HUDEP-2 (cell line): ENCODE measurements around the gene SLC22A31.

Experiments
- DNase-seq, 76 experiments: peaks; one replicate each; lab custom pipeline; 2025; ENCODE audit not compliant: unreplicated experiment in 76 of 76; lab: John Stamatoyannopoulos, UW

SLC22A31 gene

DNA sequence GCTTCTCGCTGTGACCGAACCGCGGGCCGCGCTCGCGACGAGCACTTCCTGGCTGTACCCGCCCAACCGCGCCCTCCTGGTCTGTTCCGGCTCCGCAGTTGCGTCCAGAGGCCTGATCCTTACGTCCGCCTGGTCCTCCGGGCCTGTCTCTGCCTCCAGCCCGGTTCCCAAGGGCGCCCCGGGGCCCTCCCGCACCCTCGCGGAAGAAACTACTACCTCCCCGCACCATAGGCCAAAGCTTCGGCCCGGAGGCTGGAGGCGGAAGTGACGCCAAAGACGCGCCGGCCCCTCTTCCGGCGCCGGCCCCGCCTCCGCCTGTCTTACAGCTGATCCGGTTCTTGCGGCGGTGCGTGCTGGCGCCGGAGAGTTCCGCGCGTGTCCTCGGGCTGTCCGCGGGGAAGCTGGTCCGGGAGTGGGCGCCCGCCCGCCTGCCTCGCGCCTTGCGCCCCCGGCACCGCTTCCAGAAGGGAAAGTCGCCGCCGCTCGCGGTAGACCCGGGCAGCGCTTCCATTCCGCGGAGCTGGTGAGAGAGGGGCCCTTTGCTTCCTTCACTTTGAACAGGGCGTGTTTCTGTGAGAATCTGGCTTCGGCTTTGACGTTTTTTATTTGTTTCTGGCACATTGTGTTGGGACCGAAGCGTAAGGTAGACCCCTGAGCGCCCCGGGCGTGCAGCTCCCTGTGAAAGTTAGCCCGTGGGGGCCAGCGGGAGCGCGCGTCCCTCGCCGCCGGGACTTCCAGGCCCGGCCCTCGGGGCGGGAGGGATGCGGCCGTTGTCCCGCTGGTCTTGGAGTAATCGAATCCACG, 17.3 kb upstream of the SLC22A31 start, which contains the start of gene ZNF778:
Gene ZNF778, plus strand, starts transcription at position 316 of the 804 bp plus-strand sequence. CDS start 3,425 bp downstream, outside the sequence.
- peak in 71 of 76 experiments; percentile 1 to 78 (median 59) for DNase-seq

DNA sequence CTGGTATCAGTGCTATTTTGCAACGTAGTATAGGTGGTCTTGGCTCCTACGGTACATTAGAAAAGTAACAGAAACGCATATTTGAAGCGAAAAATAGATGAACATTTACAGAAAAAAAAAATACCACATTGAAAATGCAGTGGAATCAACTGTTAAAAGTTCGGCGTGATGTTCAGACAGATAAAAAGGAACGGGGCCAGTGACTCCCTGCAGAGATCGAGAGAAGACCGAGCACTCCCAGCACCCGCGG, 16.7 kb upstream of the SLC22A31 start:
- no peak for DNase-seq

DNA sequence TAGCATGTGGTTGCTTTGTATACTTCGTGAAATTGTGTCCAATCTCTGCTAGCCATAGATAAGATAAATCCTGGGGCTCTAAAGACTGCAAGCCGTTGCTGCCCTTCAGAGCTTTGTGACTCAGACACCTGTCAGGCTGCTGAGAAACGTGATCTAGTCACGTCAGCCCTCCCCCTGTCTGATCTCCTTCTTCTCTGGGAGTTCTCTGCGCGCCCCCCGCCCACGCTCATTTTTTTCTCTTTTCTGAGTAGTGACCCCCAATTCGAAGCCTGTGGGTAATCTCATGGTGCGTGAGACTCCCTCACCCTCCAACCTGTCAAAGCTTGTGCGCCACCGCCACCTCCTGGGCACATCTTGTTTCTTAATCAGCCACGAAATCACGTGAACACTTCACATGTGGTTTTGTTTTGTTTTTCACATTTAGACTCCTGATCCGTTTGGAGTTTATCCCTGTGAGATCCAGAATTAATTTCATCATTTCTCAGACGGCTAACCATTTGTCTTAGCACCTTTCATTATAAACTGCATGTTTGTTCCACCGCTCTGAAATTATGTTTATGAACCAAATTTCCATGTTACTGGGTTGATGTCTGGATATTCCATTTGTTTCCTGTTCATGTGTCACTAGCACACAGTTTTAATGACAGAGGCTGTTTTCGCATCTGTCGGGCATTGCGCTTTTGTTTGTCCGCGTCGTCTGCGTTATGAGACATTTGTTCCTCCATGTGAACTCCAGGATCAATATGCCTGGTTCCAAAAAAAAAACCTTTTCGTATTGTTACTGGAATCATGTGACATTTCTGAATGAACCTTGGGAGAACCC, 16.2 kb upstream of the SLC22A31 start:
- DNase-seq, result peak in 67 of 76 experiments; percentile 5 to 82 (median 54)

DNA sequence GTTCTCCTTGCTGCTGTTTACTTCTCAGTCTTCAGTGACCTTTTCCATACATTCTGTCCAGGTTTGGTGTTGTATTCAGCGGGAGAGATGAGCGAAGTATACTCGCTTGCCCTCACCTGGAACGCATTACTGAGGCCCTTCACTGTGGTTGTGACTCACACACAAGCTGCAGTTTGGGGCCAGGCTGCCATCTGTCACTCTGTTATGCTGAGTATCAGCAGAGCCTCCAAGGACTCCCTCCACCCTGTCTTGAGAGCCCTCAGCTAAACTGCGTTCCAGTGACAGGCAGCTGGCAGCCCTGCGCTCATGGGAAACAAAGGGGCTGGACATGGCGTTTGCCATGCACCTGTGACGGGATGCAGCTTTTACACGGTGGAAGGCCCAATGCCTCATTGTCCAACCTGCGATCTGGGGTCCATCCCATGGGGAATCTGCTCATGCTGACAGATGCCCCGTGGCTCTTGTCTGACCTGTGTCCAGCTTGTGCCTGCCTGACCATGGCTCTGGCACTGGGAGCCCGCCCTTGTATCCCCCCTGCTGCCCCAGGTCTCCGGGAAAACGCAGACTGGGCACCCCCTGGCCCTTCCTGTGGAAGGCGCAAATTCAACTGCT, 10.7 kb upstream of the SLC22A31 start:
- DNase-seq, result no peak

DNA sequence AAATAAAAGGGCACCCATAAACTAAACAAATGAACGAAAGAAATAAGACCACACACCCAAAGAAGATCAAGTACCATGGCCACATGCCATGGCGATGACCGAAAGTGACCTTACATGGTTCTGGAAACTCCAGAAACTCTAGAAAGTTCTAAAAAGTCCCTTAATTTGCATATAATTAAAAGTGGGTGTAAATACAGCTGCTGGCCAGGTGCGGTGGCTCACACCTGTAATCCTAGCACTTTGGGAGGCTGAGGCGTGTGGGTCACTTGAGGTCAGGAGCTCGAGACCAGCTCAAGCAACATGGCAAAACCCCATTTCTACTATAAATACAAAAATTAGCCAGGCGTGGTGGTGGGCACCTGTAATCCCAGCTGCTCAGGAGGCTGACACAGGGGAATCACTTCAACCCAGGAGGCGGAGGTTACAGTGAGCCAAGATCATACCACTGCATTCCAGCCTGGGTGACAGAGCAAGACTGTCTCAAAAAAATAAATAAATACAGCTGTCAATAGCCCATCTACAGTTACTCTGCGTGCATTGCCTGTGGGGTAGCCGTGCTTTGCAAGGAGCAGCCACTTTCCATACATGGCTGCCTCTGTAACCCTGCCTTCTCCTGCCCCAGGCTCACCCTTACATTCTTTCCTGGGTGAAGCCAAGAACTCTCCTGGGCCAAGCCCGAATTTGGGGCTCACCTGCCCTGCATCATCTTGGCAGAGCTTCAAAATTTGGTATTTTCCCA, 10.0 kb upstream of the SLC22A31 start:
- no peak for DNase-seq

DNA sequence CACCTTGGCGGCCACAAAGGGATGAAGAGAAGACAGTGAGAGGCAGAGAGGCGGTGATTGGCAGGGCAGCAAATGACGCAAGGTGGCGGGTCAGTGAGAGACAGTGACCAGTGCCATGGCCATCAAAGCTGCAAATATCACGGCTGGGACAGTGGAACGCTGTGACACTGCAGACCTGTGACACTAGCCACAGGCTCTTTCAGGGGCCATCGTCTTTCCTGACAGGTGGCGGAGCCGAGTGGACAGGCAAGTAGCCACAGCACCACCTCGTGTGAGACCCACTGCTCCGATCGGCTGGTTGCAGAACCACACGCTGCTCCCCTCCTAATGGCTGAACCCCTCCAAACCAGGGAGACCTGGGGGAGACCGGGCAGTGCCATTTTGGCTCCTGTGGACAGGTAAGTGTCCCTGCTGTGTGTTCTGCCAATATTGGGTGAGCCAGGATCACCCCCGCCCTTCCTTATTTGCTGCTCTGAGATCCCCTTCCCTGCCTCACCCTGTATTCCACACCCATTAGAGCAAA, 9.2 kb upstream of the SLC22A31 start:
- DNase-seq, result no peak

DNA sequence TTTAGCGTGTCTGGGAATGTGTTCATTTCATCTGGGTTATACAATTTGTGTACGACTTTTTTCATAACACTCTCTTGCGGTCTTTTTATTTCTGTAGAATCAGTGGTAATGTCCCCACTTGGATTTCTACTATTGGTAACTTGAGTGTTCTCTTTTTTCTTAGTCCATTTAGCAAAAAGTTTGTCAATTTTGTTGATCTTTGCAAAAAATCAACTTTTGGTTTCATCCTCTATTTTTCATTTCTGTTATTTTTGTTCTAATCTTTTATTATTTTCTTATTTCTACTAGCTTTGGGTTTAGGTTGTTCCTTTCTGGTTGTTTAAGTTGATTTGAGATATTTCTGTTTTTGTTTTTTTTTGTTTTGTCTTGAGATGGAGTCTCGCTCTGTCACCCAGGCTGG, 7.7 kb upstream of the SLC22A31 start:
- no peak for DNase-seq

DNA sequence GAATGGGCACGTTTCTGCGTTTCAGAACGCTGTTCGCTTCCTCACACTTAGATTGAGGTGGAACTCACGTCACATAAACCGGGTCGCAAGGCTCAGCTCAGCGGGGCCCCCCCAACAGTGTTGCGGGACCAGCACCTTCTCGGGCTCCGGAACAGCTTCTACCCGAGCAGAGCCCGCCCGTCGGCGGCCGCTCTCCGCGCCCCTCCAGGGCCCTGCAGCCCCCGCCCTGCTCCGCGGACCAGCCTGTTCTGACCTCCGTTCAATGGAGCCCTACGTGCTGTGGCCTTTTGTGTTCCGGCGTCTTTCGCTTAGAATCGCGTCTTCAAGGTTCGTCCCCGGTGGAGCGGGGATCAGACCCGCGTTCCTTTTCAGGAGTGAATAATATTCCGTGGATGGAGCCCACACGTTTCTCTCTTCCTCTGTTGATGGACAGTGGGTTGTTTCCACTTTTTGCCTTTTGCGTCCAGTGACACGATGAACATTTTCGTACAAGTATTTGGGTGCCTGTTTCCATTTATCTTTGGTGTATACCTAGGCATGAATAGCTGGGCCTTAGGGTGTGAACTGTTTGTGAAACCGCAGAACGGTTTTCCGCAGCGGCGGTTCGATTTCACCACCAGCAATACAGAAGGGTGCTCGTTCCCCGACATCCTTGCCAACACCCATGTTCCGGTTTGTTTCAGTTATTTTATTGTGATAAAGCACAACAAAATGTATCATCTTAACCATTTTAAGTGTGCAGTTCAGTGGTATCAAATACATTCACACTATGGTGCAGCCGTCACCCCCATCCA, 2.3 kb upstream of the SLC22A31 start:
- DNase-seq, result no peak

DNA sequence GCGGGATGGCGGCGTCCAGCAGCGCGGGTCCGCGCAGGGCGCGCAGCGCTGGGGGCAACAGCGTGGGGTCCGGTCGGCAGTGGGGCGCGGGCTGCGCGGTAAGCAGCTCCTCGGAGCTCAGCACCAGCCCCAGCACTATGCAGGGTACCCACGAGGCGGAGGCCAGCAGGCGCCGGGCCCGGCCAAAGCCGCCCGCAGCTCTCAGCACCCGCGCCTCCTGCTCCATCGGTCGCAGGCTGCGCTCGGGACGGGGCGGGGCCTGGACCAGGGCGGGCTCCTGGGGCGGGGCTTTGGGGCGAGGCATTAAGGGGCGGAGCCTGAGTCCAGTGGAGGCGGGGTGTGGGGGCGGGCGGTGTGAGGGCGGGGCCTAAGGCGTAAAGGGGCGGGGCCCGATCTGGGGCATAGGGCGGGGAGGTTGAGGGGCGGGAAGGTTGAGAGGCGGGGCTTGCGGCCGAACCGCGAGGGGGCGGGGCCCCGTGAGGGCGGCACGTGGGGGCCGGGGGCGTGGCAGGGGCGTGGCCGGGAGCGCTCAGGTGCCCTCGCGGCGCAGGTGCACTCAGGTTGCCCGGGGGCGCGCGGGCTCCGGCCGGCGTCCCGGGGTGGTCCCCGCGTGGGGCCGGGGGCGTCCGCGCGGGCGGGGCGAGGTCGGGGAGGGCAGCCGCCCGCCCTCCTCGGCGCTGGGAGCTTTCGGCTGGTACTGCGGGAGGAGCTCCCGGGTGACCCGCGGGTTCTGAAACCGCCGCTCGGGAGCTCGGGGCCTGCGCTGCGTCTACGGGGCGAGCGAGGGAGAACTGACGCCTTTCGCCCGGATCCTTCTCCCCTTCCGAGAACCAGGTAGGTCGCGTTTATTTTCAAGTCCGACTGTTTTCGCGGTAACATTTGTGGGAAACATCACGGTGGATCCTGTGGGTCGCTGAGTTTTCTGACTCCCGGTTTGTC, 1.4 kb upstream of the SLC22A31 start:
- peak in 69 of 76 experiments; percentile 11 to 92 (median 72) for DNase-seq

DNA sequence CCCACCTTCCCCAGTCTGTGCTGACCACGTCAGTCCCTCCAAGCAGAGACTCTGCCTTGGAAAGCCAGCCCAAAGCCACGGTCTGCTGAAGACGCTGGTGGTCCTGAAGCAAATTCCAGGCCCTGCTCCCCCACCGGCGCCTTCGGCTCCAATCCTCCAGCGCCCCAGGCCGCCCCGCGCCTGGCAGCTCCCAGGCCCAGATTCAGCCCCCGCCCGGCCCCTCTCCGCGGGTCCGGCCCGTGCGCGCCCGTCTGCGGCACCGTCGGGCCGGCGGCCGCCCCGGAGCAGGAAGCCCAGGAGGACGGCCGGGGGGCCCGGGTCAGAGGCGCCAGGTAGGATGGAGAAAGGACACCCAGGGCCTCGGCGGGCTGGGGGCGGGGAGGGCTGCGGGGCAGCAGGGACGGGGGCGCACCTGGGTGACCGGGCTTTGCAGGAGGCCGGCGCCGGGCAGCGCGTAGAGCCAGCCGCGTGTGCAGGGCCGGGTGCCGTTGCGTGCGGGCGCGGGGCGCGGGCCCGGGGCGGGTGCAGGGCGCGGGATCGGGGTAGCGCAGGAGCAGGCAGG, 594 bp upstream of the SLC22A31 start:
- no peak for DNase-seq

DNA sequence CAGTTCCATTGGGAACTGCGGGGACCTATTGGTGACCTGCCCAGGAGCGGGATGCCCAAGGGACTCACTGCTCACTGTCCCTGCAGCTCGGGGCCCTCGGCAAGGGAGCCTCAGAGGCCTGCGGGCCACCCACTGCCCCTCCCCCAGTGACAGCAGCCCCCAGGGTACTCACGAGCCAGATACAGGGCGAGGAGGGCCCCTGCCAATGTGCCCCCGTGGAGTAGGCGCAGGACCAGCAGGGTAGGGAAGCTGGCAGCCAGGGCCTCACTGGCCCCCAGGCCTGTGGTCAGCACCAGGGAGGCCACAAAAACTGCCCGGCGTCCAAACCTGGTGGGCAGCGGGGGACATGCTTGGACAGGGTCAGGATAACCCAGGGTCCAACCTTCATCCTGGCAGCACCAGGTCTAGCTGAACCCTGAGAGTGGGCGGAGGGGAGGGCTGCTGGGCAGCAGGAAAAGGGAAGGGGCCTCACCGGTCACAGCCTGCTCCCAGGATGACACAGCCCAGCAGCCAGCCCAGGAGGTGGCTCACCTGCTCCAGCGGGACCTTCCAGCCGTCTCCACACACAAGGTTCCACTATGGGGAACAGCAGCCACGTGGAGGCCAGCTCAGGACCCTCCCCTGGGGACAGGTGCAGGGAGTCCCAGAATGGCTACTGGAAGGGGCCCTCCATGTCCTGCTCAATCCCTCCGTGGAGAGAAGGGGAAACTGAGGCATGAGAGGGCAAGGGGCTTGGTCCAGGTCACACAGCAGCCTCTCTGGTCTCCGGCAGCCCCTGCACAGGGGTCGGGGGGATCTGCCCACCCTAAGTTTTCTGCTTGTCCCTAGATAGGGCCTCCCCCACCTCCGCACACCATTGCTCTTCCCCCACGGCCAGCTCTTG, 855 bp downstream of the SLC22A31 start:
- no peak for DNase-seq

DNA sequence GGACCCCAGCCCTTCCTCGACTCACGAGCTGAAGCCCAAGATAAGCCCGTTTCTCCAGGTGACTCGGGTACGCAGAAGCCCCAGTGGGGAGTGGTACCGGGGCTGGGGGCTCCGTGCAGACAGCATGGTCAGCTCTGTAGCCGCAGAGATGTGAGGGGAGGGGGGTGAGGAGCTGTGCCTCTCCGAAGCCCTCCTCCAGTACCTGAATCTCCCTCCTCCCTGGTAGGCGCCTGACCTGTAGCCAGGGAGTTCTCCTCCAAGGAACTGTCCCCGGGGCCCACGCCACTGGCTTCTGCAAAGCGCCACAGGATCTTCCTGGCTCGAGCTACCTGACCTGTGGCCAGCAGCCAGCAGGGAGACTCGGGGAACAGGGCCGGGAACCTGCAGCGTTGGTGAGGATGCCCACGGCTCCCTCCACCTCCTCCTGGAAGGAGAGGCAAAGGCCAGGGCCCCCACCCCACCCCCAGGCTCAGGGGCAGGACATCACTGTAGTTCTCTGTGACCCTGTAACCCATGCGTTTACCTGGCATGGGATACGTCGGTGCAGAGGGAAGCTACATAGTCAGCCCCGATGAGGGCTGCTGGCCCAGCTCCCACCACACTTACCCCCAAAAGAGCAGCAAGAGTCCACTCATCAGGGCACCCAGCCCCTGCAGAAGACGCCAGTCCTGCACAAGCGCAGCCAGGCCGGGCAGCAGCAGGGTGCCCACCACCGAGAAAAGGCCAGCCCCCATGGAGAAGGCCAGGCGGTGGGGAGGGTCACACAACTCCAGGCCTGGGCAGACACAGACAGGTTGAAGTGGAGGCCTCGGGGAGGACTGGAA, 1.7 kb downstream of the SLC22A31 start:
- no peak for DNase-seq

DNA sequence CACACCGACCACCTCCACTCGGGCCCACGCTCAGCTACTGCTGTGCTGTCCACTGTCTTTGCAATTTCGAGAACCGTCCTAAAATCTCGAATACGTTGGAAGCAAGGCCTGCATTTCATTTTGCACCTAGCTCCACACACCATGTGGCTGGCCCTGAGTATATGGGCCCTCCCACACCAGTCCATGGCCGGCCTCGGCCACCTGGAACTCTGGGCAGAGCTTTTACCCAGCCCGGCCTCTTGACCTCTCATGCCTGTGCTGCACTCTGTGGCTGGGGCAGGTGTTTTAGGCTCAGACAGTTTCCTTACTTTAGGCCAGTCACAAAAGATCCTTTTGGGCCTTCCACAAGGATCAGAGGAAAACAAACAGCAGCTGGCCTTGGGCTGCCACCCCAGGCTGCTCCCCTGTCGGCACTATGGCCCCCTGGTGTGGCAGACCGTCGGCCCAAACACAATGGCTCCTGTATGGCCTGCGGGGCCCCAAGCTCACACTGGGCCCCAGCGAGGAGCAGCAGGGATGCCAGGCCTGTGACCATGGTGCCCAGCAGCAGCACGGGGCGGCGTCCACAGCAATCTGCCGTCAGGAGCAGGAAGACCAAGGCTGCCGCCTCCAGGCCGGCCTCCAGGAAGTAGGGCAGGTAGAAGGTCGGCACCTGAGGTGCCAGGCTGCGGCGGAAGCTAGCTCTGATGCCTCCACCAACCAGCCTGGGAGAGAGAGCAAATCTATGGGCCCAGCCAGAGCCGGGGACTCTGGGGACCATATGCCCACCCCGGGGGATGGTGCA, 2.5 kb downstream of the SLC22A31 start:
- DNase-seq, result no peak

DNA sequence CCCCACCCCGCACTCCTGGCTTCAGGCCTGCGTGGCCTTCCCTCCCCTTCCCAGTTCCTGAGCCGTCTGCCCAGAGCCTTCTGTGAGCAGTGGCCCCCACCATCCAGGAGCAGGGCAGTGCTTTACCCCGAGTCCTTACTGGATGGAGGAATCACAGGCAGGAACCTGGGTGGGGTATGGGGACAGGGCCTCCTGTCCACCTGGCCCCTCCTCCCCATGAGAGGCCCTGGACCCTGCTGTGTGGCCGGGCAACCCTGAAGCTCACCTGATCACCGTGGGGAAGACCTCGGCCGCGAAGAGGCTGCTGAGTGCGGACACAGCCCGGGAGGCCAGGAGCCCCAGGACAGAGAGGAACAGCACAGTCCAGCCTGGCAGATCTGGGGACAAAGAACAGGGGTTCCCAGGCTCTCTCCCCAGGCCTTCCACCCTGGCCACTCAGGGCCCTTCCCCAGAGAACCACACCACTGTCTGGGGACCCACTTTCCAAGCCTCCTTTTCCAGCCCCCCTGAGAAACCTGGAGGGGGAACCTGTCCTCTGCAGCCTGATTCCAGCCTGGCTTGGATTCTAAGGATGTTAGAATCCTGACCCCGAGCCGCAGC, 3.2 kb downstream of the SLC22A31 start:
- no peak for DNase-seq

DNA sequence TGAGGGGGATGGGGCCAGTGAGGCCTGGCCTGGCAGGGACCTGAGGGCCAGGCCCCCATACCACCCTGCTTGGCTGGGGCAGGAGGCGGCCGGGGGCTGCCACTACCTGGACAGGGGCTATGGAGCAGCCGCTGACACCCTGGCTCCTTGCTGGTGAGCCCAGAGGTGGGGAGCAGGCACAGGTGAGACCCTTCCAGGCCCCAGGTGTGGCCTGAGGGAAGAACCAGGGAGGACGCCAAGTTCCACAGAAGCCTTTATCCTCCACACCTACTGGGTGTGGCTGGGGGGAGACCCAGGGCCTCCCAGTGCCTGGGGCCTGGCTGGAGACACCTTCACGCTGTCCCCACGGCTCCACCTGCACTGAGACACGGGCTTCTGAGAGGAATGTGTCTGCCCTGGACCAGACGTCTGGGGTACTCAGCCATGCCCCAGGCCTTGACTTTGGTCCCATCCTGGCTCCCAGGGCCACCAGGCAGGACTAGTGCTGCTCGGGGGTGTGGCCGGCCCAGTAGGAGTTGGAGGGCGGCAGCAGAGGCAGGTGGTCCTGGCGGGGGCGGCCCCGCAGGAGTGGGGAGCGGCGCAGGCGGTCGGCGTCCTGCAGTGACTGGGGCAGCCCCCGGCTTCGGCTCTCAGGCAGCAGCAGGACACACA, 4.7 kb downstream of the SLC22A31 start:
- no peak for DNase-seq
